Activated CD8-positive, alpha-beta memory T cell treated with anti-CD3 and anti-CD28 coated beads for 4 hours (primary cell): ENCODE measurements around the gene LYRM4.

Experiments used
- DNase-seq, 2 donors: peaks; one replicate each; pipeline ENCODE4 v3.0.0-alpha.2; 2020; ENCODE audit warnings: low read depth in 2 of 2

Gene LYRM4

GRCh38 chr6:5098501-5099270, 162.1 kb downstream of the LYRM4 start:
- DNase-seq: no peak

- DNase-seq: no peak
These were observed 164.3 kb downstream of the LYRM4 start for GRCh38 chr6:5096482-5096881.

- DNase-seq: no peak
These were observed 165.5 kb downstream of the LYRM4 start for GRCh38 chr6:5095236-5095635.

- no peak for DNase-seq
These were observed 166.4 kb downstream of the LYRM4 start for GRCh38 chr6:5094327-5094726.

GRCh38 chr6:5093231-5094015, 167.3 kb downstream of the LYRM4 start:
- no peak for DNase-seq

- no peak for DNase-seq
These were observed 169.3 kb downstream of the LYRM4 start for GRCh38 chr6:5091210-5092069.

GRCh38 chr6:5090603-5091002, 170.1 kb downstream of the LYRM4 start:
- DNase-seq: no peak

GRCh38 chr6:5089481-5090438, 171.0 kb downstream of the LYRM4 start:
- no peak for DNase-seq

GRCh38 chr6:5088780-5089179, 172.0 kb downstream of the LYRM4 start:
- no peak for DNase-seq

- DNase-seq: no peak
These were observed 173.4 kb downstream of the LYRM4 start for GRCh38 chr6:5087389-5087788.

GRCh38 chr6:5086294-5086890, 174.4 kb downstream of the LYRM4 start:
- no peak for DNase-seq

- no peak for DNase-seq
These were observed 175.0 kb downstream of the LYRM4 start for GRCh38 chr6:5085648-5086293.

- DNase-seq: no peak
These were observed 175.7 kb downstream of the LYRM4 start, which contains the start of gene PPP1R3G for GRCh38 chr6:5084781-5085647. Gene PPP1R3G, plus strand, starts transcription at chr6:5085341. Its CDS starts 145 bp downstream, at chr6:5085486.

GRCh38 chr6:5084360-5084780, 176.4 kb downstream of the LYRM4 start:
- no peak for DNase-seq

- DNase-seq: no peak
These were observed 176.9 kb downstream of the LYRM4 start for GRCh38 chr6:5083813-5084359.

- no peak for DNase-seq
These were observed 177.5 kb downstream of the LYRM4 start for GRCh38 chr6:5083307-5083583.

- DNase-seq: no peak
These were observed 178.1 kb downstream of the LYRM4 start for GRCh38 chr6:5082487-5083306.

GRCh38 chr6:5081955-5082354, 178.8 kb downstream of the LYRM4 start:
- no peak for DNase-seq
